Smooth muscle cell (in vitro differentiated cells): ENCODE results near the gene FBXL3. TPM values are rescaled to one million over a fixed set of nuclear protein-coding genes. Genes with fewer than 3 reads are reported as not detected.

Source experiments
- DNase-seq: peaks from one replicate; lab custom pipeline; 2025; ENCODE audit not compliant: unreplicated experiment; lab: John Stamatoyannopoulos, UW
- H2AFZ ChIP-seq: fragments of 200-600 bp; sonication (generic); 2 replicates; pipeline ENCODE4 v1.6.0; 2016; ENCODE audit warnings: antibody characterized with exemption, low read depth, mild to moderate bottlenecking
- H3F3A ChIP-seq: fragments of 200-600 bp; sonication (generic); 2 replicates; pipeline ENCODE4 v1.6.0; 2017; ENCODE audit warnings: antibody characterized with exemption, low read depth
- H3K27ac ChIP-seq: fragments of 200-600 bp; sonication (generic); 2 replicates; pipeline ENCODE4 v1.5.1; 2016; ENCODE audit warnings: low read depth, mild to moderate bottlenecking
- H3K27me3 ChIP-seq: fragments of 200-600 bp; sonication (generic); 2 replicates; pipeline ENCODE4 v1.6.1; 2016; ENCODE audit warnings: low read depth, mild to moderate bottlenecking
- H3K36me3 ChIP-seq: fragments of 200-600 bp; sonication (generic); 2 replicates; pipeline ENCODE4 v1.5.1; 2016; ENCODE audit warnings: low read depth
- H3K4me1 ChIP-seq: fragments of 200-600 bp; sonication (generic); 2 replicates; pipeline ENCODE4 v1.5.1; 2016; ENCODE audit warnings: low read depth
- H3K4me2 ChIP-seq: fragments of 200-600 bp; sonication (generic); 2 replicates; pipeline ENCODE4 v1.6.0; 2016; ENCODE audit warnings: mild to moderate bottlenecking
- H3K4me3 ChIP-seq: fragments of 200-600 bp; sonication (generic); 2 replicates; pipeline ENCODE4 v1.5.1; 2016; ENCODE audit warnings: mild to moderate bottlenecking
- H3K79me2 ChIP-seq: fragments of 200-600 bp; sonication (generic); 2 replicates; pipeline ENCODE4 v1.6.0; 2016; ENCODE audit warnings: low read depth, mild to moderate bottlenecking
- H3K9ac ChIP-seq: fragments of 200-600 bp; sonication (generic); 2 replicates; pipeline ENCODE4 v1.6.0; 2016; ENCODE audit warnings: low read depth
- H3K9me3 ChIP-seq: fragments of 200-600 bp; sonication (generic); replicated peaks from 2 replicates; pipeline ENCODE4 v1.5.1; 2016; ENCODE audit warnings: low read depth
- H4K20me1 ChIP-seq: fragments of 200-600 bp; sonication (generic); 2 replicates; pipeline ENCODE4 v1.6.0; 2016; ENCODE audit warnings: low read depth
- CTCF ChIP-seq: fragments of 200-600 bp; sonication (generic); IDR thresholded peaks from 2 replicates; pipeline ENCODE4 v1.5.1; 2017; ENCODE audit warnings: borderline replicate concordance, mild to moderate bottlenecking, antibody characterized with exemption; ENCODE audit not compliant: insufficient read depth, poor library complexity, severe bottlenecking
- WGBS: methylation state at CpG from one replicate; pipeline ENCODE4 v1.1.7; 2016; ENCODE audit warnings: low lambda C conversion rate; 5-methylcytosine and 5-hydroxymethylcytosine counted together
- polyA plus RNA-seq: library from polyadenylated mRNA; unstranded; fragments of >200 nt; fragmentation: Nextera tagmentation; extraction: Ambion mirVana; gene quantifications from 2 replicates; pipeline ENCODE4 v1.2.1, GENCODE V29; 2016
- total RNA-seq: library from RNA; depleted of rRNA; stranded (reverse); fragments of >200 nt; gene quantifications from 2 replicates; pipeline ENCODE4 v1.2.3, GENCODE V29; 2014

FBXL3 gene
- total and polyA plus RNA-seq, 2 experiments from 2014 or later = 25.2 to 54.7 TPM

GRCh38 chr13:77055158-77055557 lies 28.2 kb upstream of the FBXL3 start:
- no peak overlapping the region for H3K4me3 ChIP-seq
- H3K4me2 ChIP-seq = no peak overlapping the region
- DNase-seq = no peak
- H4K20me1 ChIP-seq = no peaks in the 10 kb centered on the region
- no peaks in the 10 kb centered on the region for H3K4me1 ChIP-seq
- H3K79me2 ChIP-seq = no peaks in the 10 kb centered on the region
- H3K27me3 ChIP-seq = no peaks in the 10 kb centered on the region
- H3K36me3 ChIP-seq = peaks cover 10% of the 10 kb centered on the region
- H3K27ac ChIP-seq = no peak overlapping the region
- TF ChIP-seq CTCF = no peak
- H2AFZ ChIP-seq = no peak overlapping the region
- H3K9ac ChIP-seq = no peak overlapping the region
- WGBS = 93% methylated on average over 2 of the region's 2 CpGs
- no peaks in the 10 kb centered on the region for H3F3A ChIP-seq
- no peaks in the 10 kb centered on the region for H3K9me3 ChIP-seq

- no peak for TF ChIP-seq CTCF
- Histone ChIP-seq H3F3A (no peaks in the 10 kb centered on the region), H2AFZ (no peak overlapping the region), H3K79me2 (no peaks in the 10 kb centered on the region), H4K20me1 (no peaks in the 10 kb centered on the region), H3K9me3 (no peaks in the 10 kb centered on the region), H3K27me3 (no peaks in the 10 kb centered on the region), H3K4me2 (no peak overlapping the region), H3K4me1 (peaks cover 12% of the 10 kb centered on the region), H3K9ac (no peak overlapping the region), H3K27ac (no peak overlapping the region), H3K36me3 (peaks cover 12% of the 10 kb centered on the region), H3K4me3 (no peak overlapping the region)
- no peak for DNase-seq
- 98% methylated on average over 4 of the region's 4 CpGs for WGBS
These were observed 26.2 kb upstream of the FBXL3 start for GRCh38 chr13:77053192-77053591.

GRCh38 chr13:77048681-77049080 lies 21.7 kb upstream of the FBXL3 start:
- peaks cover 1% of the 10 kb centered on the region for H3F3A ChIP-seq
- no peaks in the 10 kb centered on the region for H4K20me1 ChIP-seq
- no peak overlapping the region for H3K9ac ChIP-seq
- no peak overlapping the region for H3K27ac ChIP-seq
- no peak overlapping the region for H3K4me2 ChIP-seq
- H3K4me3 ChIP-seq = no peak overlapping the region
- peaks cover 19% of the 10 kb centered on the region for H3K4me1 ChIP-seq
- peaks cover 8% of the 10 kb centered on the region for H3K36me3 ChIP-seq
- no peak overlapping the region for H2AFZ ChIP-seq
- no peak for DNase-seq
- H3K79me2 ChIP-seq = no peaks in the 10 kb centered on the region
- no peaks in the 10 kb centered on the region for H3K27me3 ChIP-seq
- no peak for TF ChIP-seq CTCF
- 78% methylated on average over 4 of the region's 4 CpGs for WGBS
- H3K9me3 ChIP-seq = no peaks in the 10 kb centered on the region

- H3K27ac ChIP-seq = no peak overlapping the region
- no peak for TF ChIP-seq CTCF
- H3K4me3 ChIP-seq = no peak overlapping the region
- no peak overlapping the region for H2AFZ ChIP-seq
- H3K27me3 ChIP-seq = no peaks in the 10 kb centered on the region
- 82% methylated on average over 8 of the region's 8 CpGs for WGBS
- no peak overlapping the region for H3K9ac ChIP-seq
- H3K36me3 ChIP-seq = peaks cover 8% of the 10 kb centered on the region
- peaks cover 19% of the 10 kb centered on the region for H3K4me1 ChIP-seq
- no peaks in the 10 kb centered on the region for H3K79me2 ChIP-seq
- H3K9me3 ChIP-seq = no peaks in the 10 kb centered on the region
- no peaks in the 10 kb centered on the region for H4K20me1 ChIP-seq
- peaks cover 8% of the 10 kb centered on the region for H3F3A ChIP-seq
- H3K4me2 ChIP-seq = no peak overlapping the region
- no peak for DNase-seq
These were observed 20.8 kb upstream of the FBXL3 start for GRCh38 chr13:77047649-77048343.
